Measurements from ENCODE around the gene RPAP2.

RPAP2 gene

DNA sequence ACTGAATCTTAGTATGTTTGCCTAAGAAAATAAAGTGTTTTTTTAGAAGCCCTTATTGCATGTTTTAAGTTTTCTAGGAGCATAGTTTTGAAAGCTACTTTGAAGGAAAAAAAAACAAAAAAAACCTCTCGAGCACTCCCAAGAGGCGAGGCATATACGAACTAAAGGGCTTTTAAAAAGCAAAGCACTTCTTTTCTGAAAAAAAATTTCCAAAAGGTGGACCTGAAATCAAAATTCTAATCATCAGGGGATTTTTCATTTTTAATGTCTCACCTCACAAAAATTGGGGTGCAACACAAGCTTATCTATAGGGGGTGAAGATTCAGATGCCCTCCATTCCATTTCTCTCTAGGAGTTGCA is 666 bp upstream of the RPAP2 start:
- Histone ChIP-seq H3K27ac (ENCODE audit: low read depth, low read length) (peak overlapping the region; percentile 91), H3K27me3 (ENCODE audit: control insufficient read depth in 1 of 2, insufficient read depth in 2 of 2, low read length in 2 of 2) (no peaks in the 10 kb centered on the region), H3K9me3 (ENCODE audit: low read length) (no peaks in the 10 kb centered on the region), H3K9ac (ENCODE audit: low read length) (peak overlapping the region; percentile 78), H3K4me3 (ENCODE audit: low read depth in 1 of 2, low read length in 2 of 2) (peak overlapping the region; percentile 64 to 89), H3K36me3 (ENCODE audit: insufficient read depth, low read length) (no peaks in the 10 kb centered on the region), H3K4me1 (ENCODE audit: insufficient read depth, low read length) (peaks cover 15% of the 10 kb centered on the region)

DNA sequence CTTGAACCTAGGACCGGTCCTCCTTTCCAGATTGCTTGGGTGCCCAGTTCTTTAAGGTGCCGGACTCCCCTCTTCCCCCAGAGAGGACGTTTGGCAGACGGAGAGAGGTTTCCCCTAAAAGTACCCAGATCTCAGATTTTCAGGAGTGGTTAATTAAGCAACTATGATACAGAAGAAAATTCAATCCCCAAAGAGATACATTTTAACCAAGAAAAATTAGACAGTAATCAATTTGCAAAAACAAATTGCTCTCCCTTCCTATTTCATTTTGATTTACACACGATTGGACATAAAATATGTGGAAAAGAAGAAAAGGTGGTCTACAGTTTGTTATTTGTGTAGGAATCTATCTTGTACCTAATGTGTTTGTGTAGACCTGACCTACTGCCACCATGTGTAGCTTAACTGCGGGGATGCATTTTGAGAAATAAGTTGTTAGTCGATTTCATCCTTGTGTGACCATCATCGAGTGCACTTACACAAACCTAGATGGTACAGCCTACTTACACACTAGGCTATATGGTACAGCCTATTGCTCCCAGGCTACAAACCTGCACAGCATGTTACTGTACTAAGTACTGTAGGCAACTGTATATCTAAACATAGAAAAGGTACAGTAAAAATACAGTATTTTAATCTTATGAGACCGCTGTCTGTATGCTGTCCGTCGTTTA is 755 bp downstream of the RPAP2 start:
- Histone ChIP-seq H3K27me3 (ENCODE audit: control insufficient read depth in 1 of 2, insufficient read depth in 2 of 2, low read length in 2 of 2) (no peaks in the 10 kb centered on the region), H3K9me3 (ENCODE audit: low read length) (no peaks in the 10 kb centered on the region), H3K4me3 (ENCODE audit: low read depth in 1 of 2, low read length in 2 of 2) (peak overlapping the region; percentile 64 to 89), H3K27ac (ENCODE audit: low read depth, low read length) (peak overlapping the region; percentile 61), H3K4me1 (ENCODE audit: insufficient read depth, low read length) (peaks cover 15% of the 10 kb centered on the region), H3K9ac (ENCODE audit: low read length) (peak overlapping the region; percentile 78), H3K36me3 (ENCODE audit: insufficient read depth, low read length) (peaks cover 6% of the 10 kb centered on the region)

GRCh38 chr1:92301021-92301420 is 2.2 kb downstream of the RPAP2 start:
- H3K27me3 ChIP-seq (ENCODE audit: control insufficient read depth in 1 of 2, insufficient read depth in 2 of 2, low read length in 2 of 2), result no peaks in the 10 kb centered on the region
- H3K9ac ChIP-seq (ENCODE audit: low read length), result no peak overlapping the region
- no peak overlapping the region for H3K27ac ChIP-seq (ENCODE audit: low read depth, low read length)
- peaks cover 15% of the 10 kb centered on the region for H3K4me1 ChIP-seq (ENCODE audit: insufficient read depth, low read length)
- peaks cover 15% of the 10 kb centered on the region for H3K36me3 ChIP-seq (ENCODE audit: insufficient read depth, low read length)
- H3K4me3 ChIP-seq (ENCODE audit: low read depth in 1 of 2, low read length in 2 of 2), result no peak overlapping the region
- H3K9me3 ChIP-seq (ENCODE audit: low read length), result no peaks in the 10 kb centered on the region

- H3K36me3 ChIP-seq (ENCODE audit: insufficient read depth, low read length), result peaks cover 23% of the 10 kb centered on the region
- no peak overlapping the region for H3K9ac ChIP-seq (ENCODE audit: low read length)
- no peak overlapping the region for H3K27ac ChIP-seq (ENCODE audit: low read depth, low read length)
- no peaks in the 10 kb centered on the region for H3K9me3 ChIP-seq (ENCODE audit: low read length)
- H3K4me3 ChIP-seq (ENCODE audit: low read depth in 1 of 2, low read length in 2 of 2), result no peak overlapping the region
- no peaks in the 10 kb centered on the region for H3K27me3 ChIP-seq (ENCODE audit: control insufficient read depth in 1 of 2, insufficient read depth in 2 of 2, low read length in 2 of 2)
- H3K4me1 ChIP-seq (ENCODE audit: insufficient read depth, low read length), result no peaks in the 10 kb centered on the region
Observed at GRCh38 chr1:92306020-92306419, 7.2 kb downstream of the RPAP2 start.

DNA sequence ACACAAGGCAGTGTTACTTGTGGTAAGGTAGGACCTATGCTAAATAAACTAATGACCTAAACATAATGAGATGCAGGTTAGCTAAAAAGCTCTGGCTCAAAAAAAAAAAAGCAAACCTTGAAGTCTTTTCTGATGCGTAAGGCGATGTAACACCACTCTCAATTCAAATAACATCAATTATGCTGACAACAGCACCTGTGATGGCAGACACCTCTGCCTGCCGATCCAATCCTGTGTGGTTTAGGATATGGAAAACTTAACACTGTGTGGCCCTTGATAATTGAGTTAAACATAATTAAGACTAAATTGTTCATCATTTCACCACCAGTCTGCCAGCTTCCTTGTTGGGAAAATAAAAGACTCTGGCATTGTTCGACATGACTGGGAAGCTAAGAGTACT is 9.1 kb downstream of the RPAP2 start:
- H3K27ac ChIP-seq (ENCODE audit: low read depth, low read length), result no peak overlapping the region
- H3K4me1 ChIP-seq (ENCODE audit: insufficient read depth, low read length), result no peaks in the 10 kb centered on the region
- H3K36me3 ChIP-seq (ENCODE audit: insufficient read depth, low read length), result peaks cover 23% of the 10 kb centered on the region

DNA sequence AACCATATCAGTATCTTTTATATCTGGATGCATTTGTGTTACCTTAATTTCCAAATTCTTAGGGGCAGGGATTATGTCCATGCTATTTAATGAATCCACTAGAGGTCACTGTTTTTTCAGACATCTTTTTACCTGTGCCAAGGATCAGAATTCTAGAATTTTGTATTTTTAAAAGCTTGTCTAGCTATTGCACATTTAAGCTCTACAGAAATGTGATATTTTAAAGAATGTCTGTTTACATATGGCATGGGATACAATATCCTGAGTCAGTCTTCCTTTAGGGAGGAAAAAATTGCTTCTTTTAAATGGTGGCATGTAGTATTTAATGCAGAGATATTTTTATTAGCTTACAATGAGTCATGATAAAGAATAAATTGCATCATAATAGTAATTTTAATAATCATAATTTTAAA is 11.3 kb downstream of the RPAP2 start:
- Histone ChIP-seq H3K4me1 (ENCODE audit: insufficient read depth, low read length) (no peaks in the 10 kb centered on the region), H3K27ac (ENCODE audit: low read depth, low read length) (no peak overlapping the region), H3K9ac (ENCODE audit: low read length) (no peak overlapping the region), H3K27me3 (ENCODE audit: control insufficient read depth in 1 of 2, insufficient read depth in 2 of 2, low read length in 2 of 2) (no peaks in the 10 kb centered on the region), H3K4me3 (ENCODE audit: low read depth in 1 of 2, low read length in 2 of 2) (no peak overlapping the region), H3K36me3 (ENCODE audit: insufficient read depth, low read length) (peaks cover 11% of the 10 kb centered on the region), H3K9me3 (ENCODE audit: low read length) (no peaks in the 10 kb centered on the region)

More for the DNA sequence above, 9.1 kb downstream of the RPAP2 start:
- H3K27me3 ChIP-seq (ENCODE audit: control insufficient read depth in 1 of 2, insufficient read depth in 2 of 2, low read length in 2 of 2), result no peaks in the 10 kb centered on the region
- no peak overlapping the region for H3K4me3 ChIP-seq (ENCODE audit: low read depth in 1 of 2, low read length in 2 of 2)
- H3K9ac ChIP-seq (ENCODE audit: low read length), result no peak overlapping the region
- no peaks in the 10 kb centered on the region for H3K9me3 ChIP-seq (ENCODE audit: low read length)

GRCh38 chr1:92314024-92314423 is 15.2 kb downstream of the RPAP2 start:
- Histone ChIP-seq H3K4me3 (ENCODE audit: low read depth in 1 of 2, low read length in 2 of 2) (no peak overlapping the region), H3K9ac (ENCODE audit: low read length) (no peak overlapping the region), H3K9me3 (ENCODE audit: low read length) (no peaks in the 10 kb centered on the region), H3K27me3 (ENCODE audit: control insufficient read depth in 1 of 2, insufficient read depth in 2 of 2, low read length in 2 of 2) (no peaks in the 10 kb centered on the region), H3K36me3 (ENCODE audit: insufficient read depth, low read length) (no peaks in the 10 kb centered on the region), H3K27ac (ENCODE audit: low read depth, low read length) (no peak overlapping the region), H3K4me1 (ENCODE audit: insufficient read depth, low read length) (no peaks in the 10 kb centered on the region)

DNA sequence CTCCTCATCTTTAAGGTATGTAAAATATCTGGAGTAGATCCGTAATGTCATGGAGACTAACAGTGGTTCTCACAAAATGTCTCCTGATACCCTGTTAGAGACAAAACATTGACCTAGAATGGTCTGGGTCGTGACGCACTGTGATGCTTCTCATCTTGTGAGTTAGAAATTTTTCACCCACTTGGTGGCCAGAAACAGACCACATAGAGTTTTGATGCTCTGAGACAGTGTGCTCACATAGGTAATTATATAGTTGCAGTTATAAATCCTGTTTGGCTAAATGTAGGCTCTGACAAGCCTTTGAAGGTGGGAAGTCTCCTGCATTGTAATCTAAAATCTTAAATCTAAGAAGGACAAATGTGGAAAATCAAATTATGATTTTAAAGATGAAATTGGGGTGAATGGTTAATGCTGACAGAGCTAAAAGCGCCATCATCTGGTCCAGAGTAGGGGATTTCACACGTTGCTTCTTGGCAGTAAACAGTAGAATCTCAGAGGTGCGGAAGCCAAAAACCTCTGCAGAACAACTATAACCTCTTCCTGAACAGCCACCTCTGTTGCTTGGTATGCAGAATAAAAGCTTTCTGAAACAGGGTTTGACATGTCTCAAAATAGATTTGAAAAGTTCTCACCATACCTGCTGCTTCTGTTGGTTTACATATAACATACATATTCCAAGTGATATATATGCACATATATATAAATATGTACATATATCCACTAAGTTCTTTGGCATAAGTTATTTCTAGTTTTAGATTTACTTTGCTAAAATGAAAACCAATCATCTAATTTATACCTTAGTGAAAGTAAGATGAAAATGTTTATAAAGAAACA is 17.1 kb downstream of the RPAP2 start:
- Histone ChIP-seq H3K9me3 (ENCODE audit: low read length) (no peaks in the 10 kb centered on the region), H3K27me3 (ENCODE audit: control insufficient read depth in 1 of 2, insufficient read depth in 2 of 2, low read length in 2 of 2) (no peaks in the 10 kb centered on the region), H3K9ac (ENCODE audit: low read length) (no peak overlapping the region), H3K4me1 (ENCODE audit: insufficient read depth, low read length) (no peaks in the 10 kb centered on the region), H3K27ac (ENCODE audit: low read depth, low read length) (no peak overlapping the region), H3K4me3 (ENCODE audit: low read depth in 1 of 2, low read length in 2 of 2) (no peak overlapping the region), H3K36me3 (ENCODE audit: insufficient read depth, low read length) (peaks cover 5% of the 10 kb centered on the region)

DNA sequence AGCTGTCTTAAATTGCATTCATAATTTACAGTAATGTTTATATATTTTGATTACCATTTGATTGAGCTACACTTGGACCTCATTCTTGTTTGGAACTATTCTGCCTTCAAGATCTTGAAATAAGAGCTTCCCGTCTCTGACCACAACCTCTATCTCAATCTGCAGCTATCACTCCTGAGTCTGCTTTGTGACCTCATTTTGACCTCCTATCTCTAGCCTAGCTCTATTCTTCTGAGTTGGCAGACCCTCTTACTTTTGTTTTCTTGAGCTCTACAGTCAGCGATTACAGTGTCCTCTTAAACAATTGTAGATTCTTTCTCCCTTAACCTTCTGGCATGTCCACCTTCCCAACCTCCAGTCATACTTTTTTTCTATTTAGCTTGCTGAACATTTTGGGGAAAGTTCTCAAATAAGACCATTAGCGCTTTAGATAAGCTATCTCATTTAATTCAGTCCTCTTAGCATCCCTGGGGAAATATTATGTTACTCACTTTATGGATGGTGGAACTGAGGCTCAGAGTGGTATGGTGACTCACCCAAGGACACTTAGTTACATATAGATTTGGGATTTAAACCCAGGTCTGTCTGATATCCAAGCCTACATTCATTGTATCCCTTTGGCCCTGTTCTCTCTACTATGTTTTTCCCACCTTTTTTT is 19.1 kb downstream of the RPAP2 start:
- Histone ChIP-seq H3K9ac (ENCODE audit: low read length) (no peak overlapping the region), H3K9me3 (ENCODE audit: low read length) (no peaks in the 10 kb centered on the region), H3K27ac (ENCODE audit: low read depth, low read length) (no peak overlapping the region), H3K4me3 (ENCODE audit: low read depth in 1 of 2, low read length in 2 of 2) (no peak overlapping the region), H3K27me3 (ENCODE audit: control insufficient read depth in 1 of 2, insufficient read depth in 2 of 2, low read length in 2 of 2) (no peaks in the 10 kb centered on the region), H3K36me3 (ENCODE audit: insufficient read depth, low read length) (peaks cover 5% of the 10 kb centered on the region), H3K4me1 (ENCODE audit: insufficient read depth, low read length) (no peaks in the 10 kb centered on the region)

DNA sequence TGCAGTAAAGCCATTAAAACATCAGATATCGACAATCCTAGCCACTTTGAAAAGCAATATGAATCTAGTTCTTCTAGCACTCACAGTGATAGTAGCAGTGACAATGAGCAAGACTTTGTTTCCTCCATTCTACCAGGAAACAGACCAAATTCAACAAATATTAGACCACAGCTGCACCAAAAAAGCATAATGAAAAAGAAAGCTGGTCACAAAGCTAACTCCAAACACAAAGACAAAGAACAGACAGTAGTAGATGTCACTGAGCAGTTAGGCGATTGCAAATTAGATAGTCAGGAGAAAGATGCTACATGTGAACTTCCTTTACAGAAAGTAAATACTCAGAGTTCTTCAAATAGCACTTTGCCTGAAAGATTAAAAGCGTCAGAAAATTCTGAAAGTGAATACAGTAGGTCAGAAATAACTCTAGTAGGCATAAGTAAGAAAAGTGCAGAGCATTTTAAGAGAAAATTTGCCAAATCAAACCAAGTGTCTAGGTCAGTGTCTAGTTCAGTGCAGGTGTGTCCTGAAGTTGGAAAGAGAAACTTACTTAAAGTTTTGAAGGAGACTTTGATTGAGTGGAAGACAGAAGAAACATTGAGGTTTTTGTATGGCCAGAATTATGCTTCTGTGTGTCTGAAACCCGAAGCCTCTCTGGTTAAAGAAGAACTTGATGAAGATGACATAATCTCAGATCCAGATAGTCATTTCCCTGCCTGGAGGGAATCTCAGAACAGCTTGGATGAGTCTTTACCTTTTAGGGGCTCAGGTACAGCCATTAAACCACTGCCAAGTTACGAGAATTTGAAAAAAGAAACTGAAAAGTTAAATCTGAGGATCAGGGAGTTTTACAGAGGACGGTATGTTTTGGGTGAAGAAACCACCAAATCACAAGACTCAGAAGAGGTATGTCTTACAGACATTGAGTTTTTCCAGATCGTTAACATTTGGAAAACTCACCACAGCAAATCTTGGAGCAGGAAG is 24.9 kb downstream of the RPAP2 start:
- Histone ChIP-seq H3K4me1 (ENCODE audit: insufficient read depth, low read length) (no peaks in the 10 kb centered on the region), H3K4me3 (ENCODE audit: low read depth in 1 of 2, low read length in 2 of 2) (no peak overlapping the region), H3K9ac (ENCODE audit: low read length) (no peak overlapping the region), H3K36me3 (ENCODE audit: insufficient read depth, low read length) (peaks cover 24% of the 10 kb centered on the region), H3K9me3 (ENCODE audit: low read length) (no peaks in the 10 kb centered on the region), H3K27me3 (ENCODE audit: control insufficient read depth in 1 of 2, insufficient read depth in 2 of 2, low read length in 2 of 2) (no peaks in the 10 kb centered on the region), H3K27ac (ENCODE audit: low read depth, low read length) (no peak overlapping the region)

GRCh38 chr1:92324784-92325183 is 25.9 kb downstream of the RPAP2 start:
- peaks cover 25% of the 10 kb centered on the region for H3K36me3 ChIP-seq (ENCODE audit: insufficient read depth, low read length)
- no peaks in the 10 kb centered on the region for H3K4me1 ChIP-seq (ENCODE audit: insufficient read depth, low read length)

More at GRCh38 chr1:92324784-92325183, 25.9 kb downstream of the RPAP2 start:
- Histone ChIP-seq H3K27ac (ENCODE audit: low read depth, low read length) (no peak overlapping the region), H3K9ac (ENCODE audit: low read length) (no peak overlapping the region), H3K9me3 (ENCODE audit: low read length) (no peaks in the 10 kb centered on the region), H3K4me3 (ENCODE audit: low read depth in 1 of 2, low read length in 2 of 2) (no peak overlapping the region), H3K27me3 (ENCODE audit: control insufficient read depth in 1 of 2, insufficient read depth in 2 of 2, low read length in 2 of 2) (no peaks in the 10 kb centered on the region)

Data from muscle layer of colon (tissue), 2 donors.